AML-193 (cell line): ENCODE measurements around the gene DUSP18.
"Not testable (repeated sequence)": the region's sequence is repeated elsewhere in the genome, so short reads cannot be mapped to it uniquely, and the experiment has no call there.

Experiments used
- DNase-seq, 2 experiments: peaks; one replicate each; lab custom pipeline; 2025; lab: John Stamatoyannopoulos, UW

The DUSP18 gene

GRCh38 chr22:30640361-30640760 is 27.3 kb downstream of the DUSP18 start:
- no peak for DNase-seq

DNA sequence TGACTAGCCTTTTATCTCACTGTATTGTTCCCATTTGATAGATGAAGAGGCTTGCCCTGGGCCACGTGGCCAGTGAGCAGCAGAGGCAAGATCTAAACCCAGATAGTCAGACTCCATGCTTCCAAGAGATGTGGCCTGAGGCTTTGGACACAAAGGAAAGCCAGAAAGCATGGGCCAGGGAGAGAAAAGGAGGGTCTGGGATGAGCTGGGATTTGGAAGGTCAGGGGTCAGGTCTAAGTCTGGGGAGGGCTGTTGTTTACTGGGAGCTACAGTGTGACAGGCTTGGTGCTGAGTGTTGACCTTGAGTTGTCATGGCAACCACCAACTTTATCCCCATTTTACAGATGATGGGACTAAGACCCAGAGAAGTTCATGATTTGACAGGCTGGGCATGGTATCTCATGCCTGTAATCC is 30.0 kb downstream of the DUSP18 start:
- no peak for DNase-seq

DNA sequence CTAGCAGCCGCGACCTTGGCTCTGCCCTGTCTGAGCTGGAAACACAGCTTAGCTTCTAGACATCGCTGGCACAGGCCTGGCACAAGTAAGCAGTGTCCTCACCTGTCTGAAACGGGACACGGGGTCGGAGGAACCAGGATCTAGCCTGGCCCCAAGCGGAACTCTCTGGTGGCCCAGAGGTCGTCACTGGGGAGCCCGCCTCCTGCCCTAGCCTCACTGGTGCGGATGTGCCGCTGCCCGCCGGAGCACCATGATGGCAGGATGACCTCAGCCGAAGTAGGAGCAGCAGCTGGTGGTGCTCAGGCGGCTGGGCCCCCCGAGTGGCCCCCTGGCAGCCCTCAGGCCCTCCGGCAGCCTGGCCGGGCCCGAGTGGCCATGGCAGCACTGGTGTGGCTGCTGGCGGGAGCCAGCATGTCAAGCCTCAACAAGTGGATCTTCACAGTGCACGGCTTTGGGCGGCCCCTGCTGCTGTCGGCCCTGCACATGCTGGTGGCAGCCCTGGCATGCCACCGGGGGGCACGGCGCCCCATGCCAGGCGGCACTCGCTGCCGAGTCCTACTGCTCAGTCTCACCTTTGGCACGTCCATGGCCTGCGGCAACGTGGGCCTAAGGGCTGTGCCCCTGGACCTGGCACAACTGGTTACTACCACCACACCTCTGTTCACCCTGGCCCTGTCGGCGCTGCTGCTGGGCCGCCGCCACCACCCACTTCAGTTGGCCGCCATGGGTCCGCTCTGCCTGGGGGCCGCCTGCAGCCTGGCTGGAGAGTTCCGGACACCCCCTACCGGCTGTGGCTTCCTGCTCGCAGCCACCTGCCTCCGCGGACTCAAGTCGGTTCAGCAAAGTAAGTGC is 31.2 kb downstream of the DUSP18 start:
- DNase-seq: no peak

DNA sequence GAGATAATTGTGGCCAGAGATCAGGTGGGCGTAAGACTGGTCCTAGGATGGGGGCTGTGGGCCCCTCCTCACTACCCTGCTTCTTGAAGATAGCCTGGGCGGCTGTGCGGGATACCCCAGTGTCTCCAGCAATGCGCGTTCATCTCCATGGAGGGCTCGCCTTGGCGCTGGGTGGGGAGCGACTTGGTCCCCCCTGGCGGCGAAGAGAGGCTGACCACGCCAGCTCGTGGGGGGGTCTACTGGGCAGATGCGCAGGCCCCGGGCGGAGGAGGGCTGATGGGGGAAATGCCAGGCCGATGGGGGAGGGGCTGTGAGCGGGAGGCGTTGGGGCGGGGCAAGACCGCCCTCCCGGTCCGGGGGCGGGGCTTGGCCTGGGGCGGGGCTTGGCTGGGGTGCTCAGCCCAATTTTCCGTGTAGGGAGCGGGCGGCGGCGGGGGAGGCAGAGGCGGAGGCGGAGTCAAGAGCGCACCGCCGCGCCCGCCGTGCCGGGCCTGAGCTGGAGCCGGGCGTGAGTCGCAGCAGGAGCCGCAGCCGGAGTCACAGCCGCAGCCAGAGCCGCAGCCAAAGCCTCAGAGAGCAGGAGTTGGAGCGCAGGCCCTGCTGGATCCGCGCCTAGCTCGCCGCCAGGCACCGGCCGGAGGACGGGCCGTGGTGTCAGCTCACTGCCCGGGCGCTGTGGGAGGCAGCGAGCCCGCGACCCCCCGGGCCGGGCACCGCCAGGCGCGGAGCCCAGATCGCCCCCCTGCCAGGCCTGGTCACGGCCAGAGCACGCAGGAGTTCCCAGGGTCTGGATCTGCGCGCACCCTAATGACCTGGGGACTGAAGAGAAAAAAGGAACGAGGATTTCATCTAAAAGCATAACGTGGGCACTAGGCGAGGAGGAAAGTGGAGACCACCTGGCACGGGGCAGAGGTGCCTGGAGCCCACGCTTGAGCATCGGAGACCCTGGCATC is 32.1 kb downstream of the DUSP18 start, which contains the start of gene SLC35E4:
SLC35E4 (plus strand) TSS at position 509 of the 953 bp plus-strand sequence. CDS start 670 bp downstream, outside the sequence.
- DNase-seq: peak; percentile 52 to 55

GRCh38 chr22:30634471-30635233 is 33.0 kb downstream of the DUSP18 start:
- DNase-seq: peak; percentile 52 to 80

DNA sequence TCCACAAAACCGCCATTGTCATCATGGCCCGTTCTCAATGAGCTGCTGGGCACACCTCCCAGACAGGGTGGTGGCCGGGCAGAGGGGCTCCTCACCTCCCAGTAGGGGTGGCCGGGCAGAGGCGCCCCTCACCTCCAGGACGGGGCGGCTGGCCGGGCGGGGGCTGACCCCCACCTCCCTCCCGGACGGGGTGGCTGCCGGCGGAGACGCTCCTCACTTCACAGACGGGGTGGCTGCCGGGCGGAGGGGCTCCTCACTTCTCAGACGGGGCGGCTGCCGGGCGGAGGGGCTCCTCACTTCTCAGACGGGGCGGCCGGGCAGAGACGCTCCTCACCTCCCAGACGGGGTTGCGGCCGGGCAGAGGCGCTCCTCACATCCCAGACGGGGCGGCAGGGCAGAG is 36.2 kb downstream of the DUSP18 start:
- not testable (repeated sequence) for DNase-seq

DNA sequence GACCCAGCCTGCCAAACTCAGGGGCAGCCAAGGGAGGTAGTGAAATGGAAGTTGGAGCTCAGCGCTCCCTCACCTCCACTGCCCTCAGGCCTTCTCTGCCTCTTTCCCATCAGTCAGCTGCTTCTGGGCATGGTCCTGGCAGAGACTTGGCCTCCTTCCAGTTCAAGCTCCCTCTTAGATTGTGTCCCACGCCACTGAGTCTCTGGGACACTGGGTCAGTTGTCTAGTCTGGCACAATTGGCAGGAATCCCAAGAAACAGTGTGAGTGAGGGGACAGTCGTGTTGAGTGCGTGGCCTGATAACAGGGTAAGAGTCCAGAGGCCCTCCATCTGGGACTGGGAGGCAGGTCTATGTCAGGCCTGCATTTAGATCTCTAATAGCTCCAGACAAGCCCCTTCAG is 39.2 kb downstream of the DUSP18 start:
- no peak for DNase-seq

GRCh38 chr22:30627471-30627870 is 40.2 kb downstream of the DUSP18 start:
- DNase-seq: no peak

DNA sequence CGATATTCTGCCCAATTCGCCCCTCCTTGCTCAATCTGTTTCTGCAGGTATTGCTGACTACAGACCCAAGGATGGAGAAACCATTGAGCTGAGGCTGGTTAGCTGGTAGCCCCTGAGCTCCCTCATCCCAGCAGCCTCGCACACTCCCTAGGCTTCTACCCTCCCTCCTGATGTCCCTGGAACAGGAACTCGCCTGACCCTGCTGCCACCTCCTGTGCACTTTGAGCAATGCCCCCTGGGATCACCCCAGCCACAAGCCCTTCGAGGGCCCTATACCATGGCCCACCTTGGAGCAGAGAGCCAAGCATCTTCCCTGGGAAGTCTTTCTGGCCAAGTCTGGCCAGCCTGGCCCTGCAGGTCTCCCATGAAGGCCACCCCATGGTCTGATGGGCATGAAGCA is 41.3 kb downstream of the DUSP18 start:
- DNase-seq: no peak

DNA sequence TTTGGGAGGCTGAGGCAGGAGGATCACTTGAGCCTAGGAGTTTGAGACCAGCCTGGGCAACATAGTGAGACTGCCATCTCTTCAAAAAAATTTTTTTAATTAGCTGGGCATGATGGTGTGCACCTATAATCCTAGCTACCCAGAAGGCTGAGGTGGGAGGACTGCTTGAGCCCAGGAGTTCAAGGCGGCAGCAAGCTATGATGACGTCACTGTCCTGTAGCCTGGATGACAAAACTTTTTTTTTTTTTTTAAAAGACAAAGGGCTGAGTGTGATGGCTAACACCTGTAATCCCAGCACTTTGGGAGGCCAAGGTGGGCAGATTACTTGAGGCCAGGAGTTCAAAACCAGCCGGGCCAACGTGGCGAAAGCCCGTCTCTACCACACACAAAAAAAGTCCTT is 47.8 kb downstream of the DUSP18 start:
- not testable (repeated sequence) for DNase-seq

- DNase-seq: no peak
Measured at GRCh38 chr22:30617819-30618218, 49.9 kb downstream of the DUSP18 start.

GRCh38 chr22:30615543-30615954 is 52.1 kb downstream of the DUSP18 start:
- DNase-seq: no peak

DNA sequence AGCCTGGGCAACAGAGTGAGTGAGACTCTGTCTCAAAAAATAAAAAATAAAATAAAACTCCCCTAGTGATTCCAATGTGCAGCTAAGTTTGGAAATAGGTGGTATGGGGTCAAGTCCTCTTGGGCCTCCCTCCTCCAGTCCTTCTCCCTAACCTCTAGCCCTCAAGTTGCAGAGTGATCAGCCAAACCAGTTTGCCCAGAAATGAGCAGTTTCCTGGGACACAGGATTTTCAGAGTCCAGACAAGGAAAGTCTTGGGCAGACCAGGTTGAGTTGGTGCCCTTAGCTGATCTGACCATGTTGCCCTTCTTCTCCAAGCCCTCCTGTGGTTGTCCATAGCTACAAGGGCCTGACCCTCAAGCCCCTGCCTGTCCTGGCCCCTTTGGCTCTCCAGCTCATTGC is 52.8 kb downstream of the DUSP18 start:
- no peak for DNase-seq

DNA sequence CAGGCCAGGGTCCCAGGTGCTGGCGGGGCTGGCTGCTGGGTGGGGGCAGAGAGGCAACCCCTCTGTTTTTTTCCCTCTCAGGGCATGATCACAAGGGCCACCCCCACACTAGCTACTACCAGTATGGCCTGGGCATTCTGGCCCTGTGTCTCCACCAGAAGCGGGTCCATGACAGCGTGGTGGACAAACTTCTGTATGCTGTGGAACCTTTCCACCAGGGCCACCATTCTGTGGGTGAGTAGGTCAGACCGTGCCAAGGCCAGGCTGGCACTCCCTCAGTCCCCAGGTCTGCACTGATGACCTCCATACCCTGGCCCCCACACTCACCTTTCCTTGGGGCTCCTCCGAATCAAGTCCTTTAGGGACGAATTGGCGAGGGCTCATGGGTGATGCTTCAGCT is 53.4 kb downstream of the DUSP18 start:
- no peak for DNase-seq

GRCh38 chr22:30612789-30613188 is 54.9 kb downstream of the DUSP18 start:
- no peak for DNase-seq
